Neural progenitor cell (in vitro differentiated cells): ENCODE results near the gene GALP.

ENCODE experiments used
- CTCF ChIP-seq: fragments of 200-600 bp; sonication (generic); IDR thresholded peaks from 2 replicates; pipeline ENCODE4 v1.5.1; 2017; ENCODE audit warnings: antibody characterized with exemption, mild to moderate bottlenecking
- EZH2phosphoT487 ChIP-seq: fragments of 200-600 bp; sonication (generic); IDR thresholded peaks from 2 replicates; pipeline ENCODE4 v1.6.1; 2017; ENCODE audit warnings: antibody characterized with exemption

- TF ChIP-seq CTCF (no peak), EZH2phosphoT487 (no peak)
Observed at GRCh38 chr19:56199687-56200086, 23.9 kb downstream of the GALP start.
